Activated naive CD8-positive, alpha-beta T cell treated with anti-CD3 and anti-CD28 coated beads, Interleukin-2, amount 50 U/mL, for 24 hours (primary cell): ENCODE results near the gene RBX1.
A peak's percentile ranks its signal among the peaks of the same experiment; 100 is the strongest.
"Not testable (repeated sequence)": the region's sequence is repeated elsewhere in the genome, so short reads cannot be mapped to it uniquely, and the experiment has no call there.

Experiments
- ATAC-seq: fragments of 150-1000 bp; cut with Tn5 transposase; one replicate; pipeline ENCODE4 v1.10.0; 2021
- DNase-seq: peaks from one replicate; pipeline ENCODE4 v3.0.0; 2021
- H3K27ac Mint-ChIP-seq: one replicate; pipeline ENCODE4 v1.8.0; 2021; ENCODE audit warnings: mild to moderate bottlenecking, mixed read lengths
- H3K27me3 Mint-ChIP-seq: one replicate; pipeline ENCODE4 v1.8.0; 2021; ENCODE audit warnings: mixed read lengths
- H3K36me3 Mint-ChIP-seq: one replicate; pipeline ENCODE4 v1.8.0; 2021; ENCODE audit warnings: low read depth, mixed read lengths
- H3K4me1 Mint-ChIP-seq: one replicate; pipeline ENCODE4 v1.8.0; 2021; ENCODE audit warnings: mixed read lengths
- H3K4me3 Mint-ChIP-seq: one replicate; pipeline ENCODE4 v1.8.0; 2021; ENCODE audit warnings: mild to moderate bottlenecking, moderate library complexity, mixed read lengths
- H3K9me3 Mint-ChIP-seq: one replicate; pipeline ENCODE4 v1.8.0; 2021; ENCODE audit warnings: mixed read lengths

RBX1 gene

DNA sequence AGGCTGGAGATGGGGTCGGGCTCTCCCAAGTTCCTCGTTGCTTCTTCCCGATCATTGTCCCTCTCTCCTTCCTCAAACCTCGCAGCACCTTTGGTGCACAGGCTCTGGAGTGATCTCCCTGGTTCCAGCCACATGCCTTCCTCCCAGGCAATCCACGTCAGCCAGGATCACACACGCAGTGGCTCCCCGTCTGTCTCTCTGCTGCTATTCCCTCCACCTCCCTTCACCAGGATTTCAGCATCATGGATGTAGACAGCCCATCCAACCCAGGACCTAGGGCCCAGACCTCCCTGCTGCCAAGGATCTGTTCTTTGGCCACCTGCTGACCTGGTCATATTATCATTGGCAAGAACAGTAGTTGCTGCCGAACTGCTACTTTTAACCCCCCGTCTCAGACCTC is 40.1 kb downstream of the RBX1 start:
- Mint-ChIP-seq H3K4me1 (no peaks in the 10 kb centered on the region), H3K4me3 (no peak overlapping the region), H3K27ac (no peak overlapping the region), H3K27me3 (peaks cover 13% of the 10 kb centered on the region), H3K9me3 (no peaks in the 10 kb centered on the region), H3K36me3 (no peaks in the 10 kb centered on the region)
- DNase-seq (no peak), ATAC-seq (no peak)

DNA sequence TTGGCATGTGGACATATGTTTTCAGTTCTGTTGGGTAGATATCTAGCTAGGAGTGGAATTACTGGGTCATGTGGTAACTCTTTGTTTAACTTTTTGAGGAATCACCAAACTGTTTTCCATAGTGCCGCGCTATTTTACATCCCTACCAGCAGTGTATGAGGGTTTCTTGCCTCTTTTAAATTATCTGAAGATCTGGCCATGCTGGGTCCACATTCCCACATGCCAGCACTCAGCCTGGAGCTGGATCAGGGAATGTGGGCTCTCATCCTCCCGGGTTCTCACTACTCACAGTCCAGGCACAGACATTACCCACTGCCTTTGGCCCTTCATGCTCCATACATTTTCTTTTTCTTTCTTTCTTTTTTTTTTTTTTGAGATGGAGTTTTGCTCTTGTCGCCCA is 44.6 kb downstream of the RBX1 start:
- no peak for ATAC-seq
- DNase-seq: no peak
- no peak overlapping the region for H3K27ac Mint-ChIP-seq
- H3K4me3 Mint-ChIP-seq: no peak overlapping the region
- no peaks in the 10 kb centered on the region for H3K4me1 Mint-ChIP-seq
- H3K9me3 Mint-ChIP-seq: no peaks in the 10 kb centered on the region
- H3K36me3 Mint-ChIP-seq: no peaks in the 10 kb centered on the region
- H3K27me3 Mint-ChIP-seq: peaks cover 13% of the 10 kb centered on the region

DNA sequence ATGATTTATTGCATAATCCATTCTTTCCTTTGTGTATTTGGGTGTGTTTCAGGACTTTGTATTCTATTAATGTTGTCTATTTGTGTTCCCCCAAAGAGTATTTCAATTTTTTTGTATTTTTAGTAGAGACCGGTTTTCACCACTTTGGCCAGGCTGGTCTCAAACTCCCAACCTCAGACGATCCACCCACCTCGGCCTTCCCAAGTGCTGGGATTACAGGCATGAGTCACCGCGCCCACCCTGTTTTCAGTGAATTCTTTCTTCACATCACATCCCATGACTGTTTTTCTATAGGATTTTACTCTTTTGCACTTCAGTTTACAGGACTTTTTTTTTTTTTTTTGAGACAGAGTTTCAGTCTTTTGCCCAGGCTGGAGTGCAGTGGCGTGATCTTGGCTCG is 46.3 kb downstream of the RBX1 start:
- Mint-ChIP-seq H3K4me1 (no peaks in the 10 kb centered on the region), H3K36me3 (no peaks in the 10 kb centered on the region), H3K9me3 (no peaks in the 10 kb centered on the region), H3K4me3 (no peak overlapping the region), H3K27me3 (peaks cover 7% of the 10 kb centered on the region), H3K27ac (no peak overlapping the region)
- ATAC-seq: no peak
- DNase-seq: no peak

DNA sequence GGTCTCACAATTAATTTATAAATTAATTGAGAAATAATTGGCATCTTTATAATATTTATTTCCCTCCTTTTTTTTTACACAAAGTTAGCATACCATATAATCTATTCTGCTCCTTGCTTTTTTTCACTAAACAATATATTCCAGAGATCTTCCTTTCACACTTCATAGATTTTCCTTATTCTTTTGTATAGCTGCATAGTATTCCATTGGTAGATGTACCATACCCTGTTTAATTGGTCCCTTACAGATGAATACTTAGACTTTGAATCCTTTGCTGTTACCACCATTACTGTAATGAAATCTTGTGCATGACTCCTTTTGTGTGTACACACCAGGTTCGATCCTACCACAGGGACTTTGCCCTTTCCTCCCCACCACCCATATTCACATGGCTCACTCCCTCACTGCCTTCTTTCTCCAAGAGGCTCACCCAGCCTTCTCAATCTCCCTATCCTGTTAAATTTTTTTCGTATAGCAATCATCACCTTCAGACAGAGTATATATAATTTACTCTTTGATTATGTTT is 48.9 kb downstream of the RBX1 start:
- no peaks in the 10 kb centered on the region for H3K27me3 Mint-ChIP-seq
- H3K27ac Mint-ChIP-seq: no peak overlapping the region
- H3K9me3 Mint-ChIP-seq: no peaks in the 10 kb centered on the region
- no peak for DNase-seq
- H3K4me1 Mint-ChIP-seq: no peaks in the 10 kb centered on the region
- H3K36me3 Mint-ChIP-seq: no peaks in the 10 kb centered on the region
- no peak for ATAC-seq
- no peak overlapping the region for H3K4me3 Mint-ChIP-seq

DNA sequence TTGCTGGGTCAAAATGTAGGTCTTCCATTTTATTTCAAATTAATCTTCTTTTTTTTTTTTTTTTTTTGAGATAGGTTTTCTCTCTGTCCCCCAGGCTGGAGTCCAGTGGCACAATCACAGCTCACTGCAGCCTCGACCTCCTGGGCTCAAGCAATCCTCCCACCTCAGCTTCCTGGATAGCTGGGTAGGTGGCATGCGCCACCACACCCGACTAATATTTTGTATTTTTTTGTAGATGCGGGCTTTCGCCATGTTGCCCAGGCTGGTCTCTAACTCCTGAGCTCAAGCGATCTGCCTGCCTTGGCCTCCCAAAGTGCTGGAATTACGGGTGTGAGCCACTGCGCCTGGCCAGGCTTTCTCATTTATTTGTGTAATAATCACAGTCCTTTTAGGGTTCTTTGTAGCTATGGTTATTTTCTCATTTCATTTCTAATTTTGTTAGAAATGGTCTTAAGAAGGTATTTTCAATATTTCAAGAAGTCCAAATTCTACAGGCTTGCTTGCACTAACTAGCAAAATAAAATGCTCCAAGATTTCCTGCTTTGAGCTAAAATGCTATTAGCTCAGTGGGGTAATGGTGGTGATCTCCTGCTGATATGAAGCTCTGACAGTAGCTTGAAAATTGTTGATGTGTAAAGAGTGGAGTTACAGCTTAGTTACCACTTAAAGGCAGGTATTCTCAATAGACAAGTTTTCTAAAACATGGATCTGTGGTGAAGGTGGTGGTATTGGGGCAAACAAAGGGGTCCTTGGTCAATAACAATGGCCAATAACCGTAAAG is 50.0 kb downstream of the RBX1 start:
- H3K27me3 Mint-ChIP-seq: peaks cover 2% of the 10 kb centered on the region
- H3K36me3 Mint-ChIP-seq: no peaks in the 10 kb centered on the region
- H3K9me3 Mint-ChIP-seq: no peaks in the 10 kb centered on the region
- no peak for DNase-seq
- no peaks in the 10 kb centered on the region for H3K4me1 Mint-ChIP-seq
- ATAC-seq: no peak
- no peak overlapping the region for H3K27ac Mint-ChIP-seq
- no peak overlapping the region for H3K4me3 Mint-ChIP-seq

DNA sequence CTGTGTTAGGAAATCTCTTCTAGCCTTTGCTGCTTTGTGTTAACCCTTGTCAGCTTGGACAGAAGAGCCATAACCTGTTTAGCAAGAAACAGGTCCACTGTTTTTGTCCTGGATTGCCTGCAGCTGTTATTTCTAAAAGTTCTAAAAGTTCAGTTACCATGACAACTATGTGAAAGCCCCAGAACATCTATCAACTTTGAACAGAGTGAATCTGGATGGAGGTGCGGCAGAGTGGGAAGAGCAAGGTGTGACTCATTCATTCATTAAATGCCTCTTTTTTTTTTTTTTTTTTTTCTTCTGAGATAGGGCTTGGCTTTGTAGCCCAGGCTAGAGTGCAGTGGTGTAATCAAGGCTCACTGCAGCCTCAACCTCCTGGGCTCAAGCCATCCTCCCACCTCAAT is 50.5 kb downstream of the RBX1 start:
- no peak for DNase-seq
- Mint-ChIP-seq H3K9me3 (no peaks in the 10 kb centered on the region), H3K27ac (no peak overlapping the region), H3K27me3 (peaks cover 2% of the 10 kb centered on the region), H3K4me3 (no peak overlapping the region), H3K36me3 (no peaks in the 10 kb centered on the region), H3K4me1 (no peaks in the 10 kb centered on the region)
- ATAC-seq: no peak

DNA sequence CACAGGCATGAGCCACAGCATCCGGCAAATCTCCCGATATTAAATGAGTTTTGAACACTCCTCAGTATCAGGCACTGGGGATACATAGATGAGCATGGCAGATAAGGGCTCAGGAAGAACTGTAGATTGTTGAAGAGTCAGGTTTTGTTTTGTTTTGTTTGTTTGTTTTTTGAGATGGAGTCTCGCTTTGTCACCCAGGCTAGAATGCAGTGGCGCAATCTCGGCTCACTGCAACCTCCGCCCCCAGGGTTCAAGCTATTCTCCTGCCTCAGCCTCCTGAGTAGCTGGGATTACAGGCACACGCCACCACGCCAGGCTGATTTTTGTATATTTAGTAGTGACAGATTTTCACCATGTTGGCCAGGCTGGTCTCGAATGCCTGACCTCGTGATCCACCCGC is 51.2 kb downstream of the RBX1 start:
- not testable (repeated sequence) for H3K4me3 Mint-ChIP-seq, H3K27ac Mint-ChIP-seq, ATAC-seq, H3K4me1 Mint-ChIP-seq, H3K36me3 Mint-ChIP-seq, H3K27me3 Mint-ChIP-seq, DNase-seq, H3K9me3 Mint-ChIP-seq

DNA sequence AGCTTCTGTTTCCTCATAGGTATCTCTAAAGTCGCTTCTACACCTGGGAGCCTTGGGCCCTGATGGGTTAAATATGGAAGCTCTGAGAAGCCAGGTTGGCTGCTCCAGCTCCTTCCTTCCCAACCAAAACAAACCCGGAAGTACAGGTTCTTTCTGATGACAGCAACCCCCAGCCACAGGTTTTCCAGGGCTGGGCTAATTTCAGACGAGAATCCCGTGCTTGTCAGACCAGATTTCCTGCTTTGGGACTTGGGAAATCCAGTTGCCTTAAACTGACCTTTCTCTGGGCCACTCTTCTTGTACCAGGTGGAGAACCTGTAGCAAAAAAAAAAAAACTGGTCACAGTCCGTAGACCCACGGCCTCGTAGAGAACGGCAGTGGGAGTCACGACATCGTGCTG is 51.9 kb downstream of the RBX1 start:
- no peaks in the 10 kb centered on the region for H3K4me1 Mint-ChIP-seq
- no peaks in the 10 kb centered on the region for H3K9me3 Mint-ChIP-seq
- H3K4me3 Mint-ChIP-seq: no peak overlapping the region
- DNase-seq: no peak
- no peaks in the 10 kb centered on the region for H3K36me3 Mint-ChIP-seq
- no peak for ATAC-seq
- no peak overlapping the region for H3K27ac Mint-ChIP-seq
- peaks cover 2% of the 10 kb centered on the region for H3K27me3 Mint-ChIP-seq

DNA sequence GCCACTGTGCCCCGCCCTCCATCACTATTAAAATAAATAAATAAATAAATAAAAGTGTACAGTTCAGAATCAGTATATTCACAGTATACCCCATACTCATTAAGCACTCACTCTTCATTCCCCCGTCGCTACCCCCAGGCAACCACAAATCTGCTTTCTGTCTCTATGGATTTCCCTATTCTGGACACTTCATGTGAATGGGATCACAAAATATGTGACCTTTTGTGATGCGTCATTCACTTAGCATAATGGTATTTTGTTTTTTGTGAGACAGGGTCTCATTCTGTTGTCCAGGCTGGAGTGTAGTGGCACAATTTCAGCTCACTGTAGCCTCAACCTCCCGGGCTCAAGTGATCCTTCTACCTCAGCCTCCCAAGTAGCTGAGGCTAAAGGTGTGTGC is 52.8 kb downstream of the RBX1 start:
- Mint-ChIP-seq H3K9me3 (no peaks in the 10 kb centered on the region), H3K4me3 (no peak overlapping the region), H3K4me1 (no peaks in the 10 kb centered on the region), H3K36me3 (no peaks in the 10 kb centered on the region), H3K27me3 (peaks cover 2% of the 10 kb centered on the region), H3K27ac (no peak overlapping the region)
- ATAC-seq: no peak
- no peak for DNase-seq

DNA sequence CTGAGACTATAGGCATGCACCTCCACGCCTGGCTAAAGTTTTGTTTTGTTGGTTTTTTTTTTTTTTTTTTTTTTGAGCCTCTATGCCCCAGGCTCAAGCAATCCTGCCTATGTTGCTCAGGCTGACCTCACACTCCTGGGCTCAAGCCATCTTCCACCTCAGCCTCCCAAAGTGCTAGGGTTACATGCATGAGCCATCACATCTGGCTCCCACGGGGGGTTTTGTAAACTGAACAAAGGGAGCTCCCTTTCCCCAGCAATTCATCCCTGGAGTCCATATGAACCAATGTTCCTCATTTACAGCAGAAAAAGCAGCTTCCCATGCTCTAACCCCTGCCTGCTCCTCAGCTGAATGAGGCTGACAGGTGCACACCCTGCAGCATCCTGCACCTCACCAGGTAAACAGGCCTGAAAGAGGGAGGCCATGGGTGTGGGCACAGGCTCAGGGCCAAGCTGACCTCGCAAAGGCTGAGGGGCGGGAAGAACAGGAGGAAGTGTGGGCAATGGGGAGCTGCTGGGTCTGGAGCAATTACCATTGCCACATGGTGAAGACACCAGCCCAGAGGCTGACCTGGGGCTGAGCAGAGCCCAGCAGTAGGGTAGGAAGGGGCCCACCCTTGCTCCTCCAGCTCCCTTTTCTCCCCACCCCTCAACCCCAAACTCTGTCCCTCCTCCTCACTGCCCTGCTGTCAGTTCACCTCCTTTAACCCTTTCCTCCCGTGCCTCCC is 58.2 kb downstream of the RBX1 start:
- Mint-ChIP-seq H3K4me1 (no peaks in the 10 kb centered on the region), H3K27me3 (peaks cover 2% of the 10 kb centered on the region), H3K27ac (no peak overlapping the region), H3K36me3 (no peaks in the 10 kb centered on the region), H3K4me3 (no peak overlapping the region), H3K9me3 (no peaks in the 10 kb centered on the region)
- no peak for DNase-seq
- ATAC-seq: no peak

DNA sequence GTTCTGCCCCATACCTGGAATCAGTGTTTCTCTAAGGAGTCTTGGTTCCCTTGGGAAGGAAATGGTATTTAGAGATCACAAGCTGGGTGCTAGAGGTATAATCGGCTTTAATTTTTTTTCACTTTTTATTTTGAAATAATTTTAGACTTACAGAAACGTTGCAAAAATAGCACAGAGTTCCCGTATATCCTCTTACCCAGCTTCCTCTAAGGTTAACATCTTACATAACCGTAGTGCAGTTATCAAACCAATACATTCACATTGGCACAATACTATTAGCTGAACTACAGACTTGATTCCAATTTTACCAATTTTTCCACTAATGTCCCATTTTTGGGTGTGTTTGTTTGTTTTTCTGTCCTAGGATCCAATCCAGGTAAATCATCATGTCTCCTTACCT is 63.8 kb downstream of the RBX1 start:
- Mint-ChIP-seq H3K4me3 (no peak overlapping the region), H3K9me3 (no peaks in the 10 kb centered on the region), H3K4me1 (no peaks in the 10 kb centered on the region), H3K27me3 (no peaks in the 10 kb centered on the region), H3K27ac (no peak overlapping the region), H3K36me3 (no peaks in the 10 kb centered on the region)
- DNase-seq (no peak), ATAC-seq (no peak)

DNA sequence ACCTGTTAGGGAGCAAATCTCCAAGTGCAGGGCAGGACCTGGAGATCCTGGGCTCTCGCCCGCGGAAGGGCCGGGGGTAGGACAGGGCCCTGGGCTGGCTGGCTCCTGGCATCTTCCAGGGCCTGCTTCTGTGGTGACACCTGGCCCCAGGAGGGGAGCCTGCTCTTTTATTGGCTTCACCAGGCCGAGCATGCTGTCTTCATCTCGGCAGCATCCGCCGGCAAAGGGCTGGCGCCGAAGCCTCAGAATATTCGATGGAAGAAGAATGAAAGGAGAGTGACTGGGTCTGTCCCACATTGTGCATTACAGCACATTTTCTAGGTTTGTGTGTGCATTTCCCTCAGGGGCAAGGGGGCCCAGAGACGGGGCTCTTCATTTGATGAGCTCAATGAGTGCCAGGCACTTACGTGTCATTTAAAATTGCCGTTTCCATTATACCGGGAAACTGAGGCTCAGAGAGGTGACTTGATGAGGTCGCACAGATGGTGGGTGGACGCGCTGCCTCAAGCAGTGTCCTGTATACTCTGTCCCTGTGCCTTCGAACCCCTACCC is 70.0 kb downstream of the RBX1 start:
- ATAC-seq: no peak
- H3K27me3 Mint-ChIP-seq: peaks cover 2% of the 10 kb centered on the region
- peak overlapping the region; percentile 54 for H3K27ac Mint-ChIP-seq
- no peak for DNase-seq
- peak overlapping the region; percentile 90 for H3K4me3 Mint-ChIP-seq
- H3K36me3 Mint-ChIP-seq: no peaks in the 10 kb centered on the region
- peaks cover 19% of the 10 kb centered on the region for H3K4me1 Mint-ChIP-seq
- no peaks in the 10 kb centered on the region for H3K9me3 Mint-ChIP-seq

DNA sequence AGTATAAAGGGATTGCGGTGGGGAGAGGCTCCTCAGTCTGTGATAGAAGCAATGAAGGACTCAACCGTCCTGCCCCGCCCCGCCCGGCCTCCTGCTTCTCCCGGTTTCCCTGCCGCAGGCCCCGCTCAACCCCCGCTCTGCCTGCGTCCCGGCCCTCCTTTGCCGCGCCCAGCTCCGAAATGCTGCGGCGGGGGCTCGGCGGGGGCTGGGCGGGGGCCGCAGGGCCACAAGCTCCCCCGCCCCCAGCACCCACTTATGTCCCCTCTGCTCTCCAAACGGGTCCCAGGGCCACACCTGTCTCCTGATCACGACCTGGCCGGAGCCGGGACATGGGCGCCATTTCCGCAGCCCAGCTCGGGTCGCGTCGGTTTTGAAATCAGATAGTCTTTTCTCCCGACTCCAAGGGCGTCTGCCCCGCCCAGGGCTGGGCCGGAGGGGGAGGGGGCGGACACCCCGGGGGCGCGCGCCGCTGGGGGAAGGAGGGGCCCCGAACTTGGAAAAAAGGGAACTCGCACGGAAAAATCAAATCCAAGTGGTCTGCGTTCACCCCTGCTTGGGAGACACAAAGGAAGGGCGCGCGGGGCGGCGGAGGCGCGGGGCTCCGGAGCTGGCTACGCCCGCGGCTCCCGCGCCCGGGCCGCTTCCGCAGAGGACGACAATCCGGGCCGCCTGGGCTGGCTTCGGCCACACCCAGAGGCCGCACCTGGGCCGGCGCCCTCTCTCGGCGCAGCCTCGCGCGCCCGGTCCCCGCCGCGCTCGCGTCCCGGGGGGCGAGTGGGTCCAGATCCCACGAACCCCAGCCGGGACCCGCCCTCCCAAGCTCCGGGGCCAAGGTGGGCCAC is 70.7 kb downstream of the RBX1 start:
- Mint-ChIP-seq H3K4me3 (peak overlapping the region; percentile 90), H3K36me3 (no peaks in the 10 kb centered on the region), H3K9me3 (no peaks in the 10 kb centered on the region), H3K4me1 (peaks cover 19% of the 10 kb centered on the region), H3K27ac (peak overlapping the region; percentile 90), H3K27me3 (peaks cover 2% of the 10 kb centered on the region)
- ATAC-seq (peak; percentile 59), DNase-seq (peak; percentile 59)

DNA sequence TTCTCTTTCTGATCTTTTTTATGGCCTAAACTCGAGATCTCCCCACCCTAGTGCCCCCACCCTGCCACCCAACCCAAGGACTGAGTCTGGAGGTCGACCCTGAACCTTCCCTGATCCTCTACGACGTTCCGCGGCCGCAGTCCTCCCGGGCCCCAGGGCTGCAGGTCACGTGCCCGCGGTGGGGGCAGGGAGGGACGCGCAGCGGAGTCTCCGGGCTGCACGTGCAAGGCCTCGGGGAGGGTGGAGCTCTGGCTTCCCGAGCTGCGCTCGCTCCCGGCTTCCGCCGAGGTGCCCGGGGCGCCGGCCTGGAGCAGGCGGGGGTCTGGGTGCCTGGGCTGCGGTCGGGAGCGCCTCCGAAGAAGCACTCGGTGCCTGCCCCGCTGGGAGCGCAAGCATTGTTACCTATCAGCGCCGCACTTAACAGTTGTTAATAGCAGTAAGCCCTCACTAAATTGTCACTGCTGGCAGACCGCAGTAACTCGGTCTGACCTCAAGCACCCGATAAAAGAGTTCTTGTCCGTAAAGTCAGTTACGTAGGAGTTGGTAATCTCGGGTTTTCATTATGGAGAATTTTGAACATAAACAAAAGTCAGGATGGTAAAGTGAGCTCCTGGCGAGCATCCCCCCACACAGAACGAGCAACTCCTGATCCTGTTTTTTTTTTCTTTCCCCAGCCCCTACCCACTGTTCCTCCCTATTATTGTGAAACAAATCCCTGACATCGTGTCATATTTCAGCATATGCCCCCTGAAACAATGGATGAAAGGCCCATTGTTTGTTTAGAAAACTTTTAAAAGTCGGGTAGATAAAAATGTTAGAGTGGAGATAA is 71.5 kb downstream of the RBX1 start:
- ATAC-seq (peak; percentile 74), DNase-seq (peak; percentile 83)
- Mint-ChIP-seq H3K36me3 (no peaks in the 10 kb centered on the region), H3K4me3 (peak overlapping the region; percentile 75), H3K27me3 (peaks cover 2% of the 10 kb centered on the region), H3K27ac (peak overlapping the region; percentile 70), H3K4me1 (peaks cover 19% of the 10 kb centered on the region), H3K9me3 (no peaks in the 10 kb centered on the region)
